OCI-LY1 (cell line): ENCODE results near the gene USP34.

Source experiments
- H2AFZ ChIP-seq: fragments of 200-600 bp; sonication (generic), shearing (Covaris generic); 2 replicates; pipeline ENCODE4 v1.6.0; 2014; ENCODE audit warnings: antibody characterized with exemption, mild to moderate bottlenecking, low read length
- H3F3A ChIP-seq: fragments of 200-600 bp; sonication (generic), shearing (Covaris generic); 2 replicates; pipeline ENCODE4 v1.6.0; 2014; ENCODE audit warnings: mild to moderate bottlenecking, antibody characterized with exemption, low read length, moderate library complexity; ENCODE audit not compliant: insufficient read depth
- H3K27ac ChIP-seq: fragments of 200-600 bp; sonication (generic); 2 replicates; pipeline ENCODE4 v1.5.1; 2014; ENCODE audit warnings: low read length, mixed run types, mild to moderate bottlenecking, low read depth; ENCODE audit not compliant: poor library complexity, severe bottlenecking
- H3K27me3 ChIP-seq: fragments of 200-600 bp; sonication (generic); 2 replicates; pipeline ENCODE4 v1.6.0; 2014; ENCODE audit warnings: antibody characterized with exemption, mild to moderate bottlenecking, low read length, moderate library complexity; ENCODE audit not compliant: insufficient read depth
- H3K36me3 ChIP-seq: fragments of 200-600 bp; sonication (generic); 2 replicates; pipeline ENCODE4 v1.6.1; 2014; ENCODE audit warnings: mild to moderate bottlenecking, antibody characterized with exemption, low read length, moderate library complexity, mixed read lengths; ENCODE audit not compliant: insufficient read depth
- H3K4me1 ChIP-seq: fragments of 200-600 bp; sonication (generic); 2 replicates; pipeline ENCODE4 v1.5.1; 2014; ENCODE audit warnings: mild to moderate bottlenecking, low read length, moderate library complexity; ENCODE audit not compliant: insufficient read depth, severe bottlenecking
- H3K4me2 ChIP-seq: fragments of 200-600 bp; sonication (generic), shearing (Covaris generic); 2 replicates; pipeline ENCODE4 v1.6.1; 2014; ENCODE audit warnings: low read length
- H3K4me3 ChIP-seq: fragments of 200-600 bp; sonication (generic); 2 replicates; pipeline ENCODE4 v1.5.1; 2014; ENCODE audit warnings: low read length, low read depth, mild to moderate bottlenecking, mixed read lengths; ENCODE audit not compliant: poor library complexity, severe bottlenecking
- H3K79me2 ChIP-seq: fragments of 200-600 bp; shearing (Covaris generic); 2 replicates; pipeline ENCODE4 v1.6.1; 2016; ENCODE audit warnings: mixed run types, low read length, mixed read lengths; ENCODE audit not compliant: insufficient read depth
- H3K9ac ChIP-seq: fragments of 200-600 bp; sonication (generic), shearing (Covaris generic); 2 replicates; pipeline ENCODE4 v1.6.1; 2014; ENCODE audit warnings: mild to moderate bottlenecking, low read length, mixed read lengths
- H3K9me2 ChIP-seq: fragments of 200-600 bp; sonication (generic), shearing (Covaris generic); 2 replicates; pipeline ENCODE4 v1.6.1; 2014; ENCODE audit warnings: low read depth, mild to moderate bottlenecking, low read length, mixed read lengths
- H3K9me3 ChIP-seq: fragments of 200-600 bp; shearing (Covaris generic); 2 replicates; pipeline ENCODE4 v1.6.1; 2014; ENCODE audit warnings: low read length, mixed read lengths
- H4K20me1 ChIP-seq: fragments of 200-600 bp; sonication (generic), shearing (Covaris generic); 2 replicates; pipeline ENCODE4 v1.6.0; 2016; ENCODE audit warnings: mild to moderate bottlenecking, low read length; ENCODE audit not compliant: insufficient read depth
- CTCF ChIP-seq: fragments of 200-600 bp; sonication (generic), shearing (Covaris generic); IDR thresholded peaks from 2 replicates; pipeline ENCODE4 v1.5.1; 2017; ENCODE audit warnings: mild to moderate bottlenecking, antibody characterized with exemption, low read length, moderate library complexity, mixed read lengths
- EZH2 ChIP-seq: fragments of 200-600 bp; sonication (generic), shearing (Covaris generic); IDR thresholded peaks from 2 replicates; pipeline ENCODE4 v1.8.0; 2017; ENCODE audit warnings: borderline replicate concordance, mixed run types, mild to moderate bottlenecking, antibody characterized with exemption, low read length, moderate library complexity, mixed read lengths

Gene USP34

GRCh38 chr2:61439241-61440002 is 31.5 kb downstream of the USP34 start:
- Histone ChIP-seq H3K4me2 (peak overlapping the region; percentile 13; the same call in 1 of the 2 replicates), H3F3A (no peaks in the 10 kb centered on the region)

GRCh38 chr2:61438670-61439069 is 32.2 kb downstream of the USP34 start:
- H3K27ac ChIP-seq = peak overlapping the region; percentile 57
- no peak overlapping the region for H3K4me2 ChIP-seq
- peaks cover 72% of the 10 kb centered on the region for H3K4me1 ChIP-seq
- peaks cover 94% of the 10 kb centered on the region for H3K79me2 ChIP-seq
- H3K9me2 ChIP-seq = no peaks in the 10 kb centered on the region
- H2AFZ ChIP-seq = no peak overlapping the region
- no peaks in the 10 kb centered on the region for H3K27me3 ChIP-seq
- no peak overlapping the region for H3K9ac ChIP-seq
- no peak overlapping the region for H3K4me3 ChIP-seq
- H4K20me1 ChIP-seq = no peaks in the 10 kb centered on the region
- TF ChIP-seq CTCF (no peak), EZH2 (no peak)
- no peaks in the 10 kb centered on the region for H3K9me3 ChIP-seq
- H3F3A ChIP-seq = no peaks in the 10 kb centered on the region
- H3K36me3 ChIP-seq = 0 out of 2 replicates have a peak, but pooled peaks cover 2% of the 10 kb centered on the region

More at GRCh38 chr2:61439241-61440002, 31.5 kb downstream of the USP34 start:
- Histone ChIP-seq H4K20me1 (no peaks in the 10 kb centered on the region), H3K9me2 (no peaks in the 10 kb centered on the region), H3K79me2 (peaks cover 94% of the 10 kb centered on the region), H3K27ac (peak overlapping the region; percentile 57), H3K4me3 (no peak overlapping the region), H3K27me3 (no peaks in the 10 kb centered on the region), H2AFZ (no peak overlapping the region), H3K4me1 (peaks cover 72% of the 10 kb centered on the region), H3K9ac (no peak overlapping the region; the same call in 1 of the 2 replicates), H3K36me3 (peaks cover 4% of the 10 kb centered on the region; the same call in 1 of the 2 replicates), H3K9me3 (no peaks in the 10 kb centered on the region)
- TF ChIP-seq CTCF (no peak), EZH2 (no peak)

- H3K4me1 ChIP-seq = peaks cover 71% of the 10 kb centered on the region
- H3K9me3 ChIP-seq = no peaks in the 10 kb centered on the region
These were observed 33.7 kb downstream of the USP34 start for GRCh38 chr2:61437170-61437569.

More at GRCh38 chr2:61437170-61437569, 33.7 kb downstream of the USP34 start:
- Histone ChIP-seq H2AFZ (no peak overlapping the region), H3F3A (no peaks in the 10 kb centered on the region), H3K4me2 (no peak overlapping the region), H3K27ac (no peak overlapping the region), H3K4me3 (no peak overlapping the region), H3K27me3 (no peaks in the 10 kb centered on the region), H3K9ac (no peak overlapping the region), H3K36me3 (0 out of 2 replicates have a peak, but pooled peaks cover 2% of the 10 kb centered on the region), H4K20me1 (no peaks in the 10 kb centered on the region), H3K9me2 (no peaks in the 10 kb centered on the region), H3K79me2 (peaks cover 94% of the 10 kb centered on the region)
- TF ChIP-seq CTCF = no peak
- no peak for TF ChIP-seq EZH2
